ENCODE measurements around the gene CAMKK1.
"Not testable (repeated sequence)": the region's sequence is repeated elsewhere in the genome, so short reads cannot be mapped to it uniquely, and the experiment has no call there.

The CAMKK1 gene

GRCh38 chr17:3860939-3861700 lies 31.7 kb downstream of the CAMKK1 start:
- DNase-seq, result no peak
- in situ Hi-C loops (cut with HindIII; ENCODE audit: low pct_ligation_motif_present, low pct_unique_long_range_greater_than_20kb, low sequenced_read_pairs), result no loop called here

- in situ Hi-C loops (cut with HindIII; ENCODE audit: low pct_ligation_motif_present, low pct_unique_long_range_greater_than_20kb, low sequenced_read_pairs), result no loop called here
- no peak for DNase-seq
Observed at GRCh38 chr17:3859940-3860339, 32.9 kb downstream of the CAMKK1 start.

- in situ Hi-C loops (cut with HindIII; ENCODE audit: low pct_ligation_motif_present, low pct_unique_long_range_greater_than_20kb, low sequenced_read_pairs), result no loop called here
- DNase-seq, result no peak
Observed at GRCh38 chr17:3857261-3858105, 35.4 kb downstream of the CAMKK1 start.

DNA sequence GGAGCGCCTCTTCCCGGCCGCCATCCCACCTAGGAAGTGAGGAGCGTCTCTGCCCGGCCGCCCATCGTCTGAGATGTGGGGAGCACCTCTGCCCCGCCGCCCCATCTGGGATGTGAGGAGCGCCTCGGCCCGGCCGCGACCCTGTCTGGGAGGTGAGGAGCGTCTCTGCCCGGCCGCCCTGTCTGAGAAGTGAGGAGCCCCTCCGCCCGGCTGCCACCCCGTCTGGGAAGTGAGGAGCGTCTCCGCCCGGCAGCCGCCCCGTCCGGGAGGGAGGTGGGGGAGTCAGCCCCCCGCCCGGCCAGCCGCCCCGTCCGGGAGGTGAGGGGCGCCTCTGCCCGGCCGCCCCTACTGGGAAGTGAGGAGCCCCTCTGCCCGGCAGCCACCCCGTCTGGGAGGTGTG lies 38.6 kb downstream of the CAMKK1 start:
- in situ Hi-C loops (cut with HindIII; ENCODE audit: low pct_ligation_motif_present, low pct_unique_long_range_greater_than_20kb, low sequenced_read_pairs); DNase-seq: not testable (repeated sequence)

- DNase-seq, result no peak
- in situ Hi-C loops (cut with HindIII; ENCODE audit: low pct_ligation_motif_present, low pct_unique_long_range_greater_than_20kb, low sequenced_read_pairs), result no loop called here
Observed at GRCh38 chr17:3852561-3852960, 40.3 kb downstream of the CAMKK1 start.

GRCh38 chr17:3851461-3852100 lies 41.3 kb downstream of the CAMKK1 start:
- DNase-seq, result no peak

GRCh38 chr17:3848229-3848835 lies 44.5 kb downstream of the CAMKK1 start:
- DNase-seq, result no peak
- in situ Hi-C loops (cut with HindIII; ENCODE audit: low pct_ligation_motif_present, low pct_unique_long_range_greater_than_20kb, low sequenced_read_pairs), result no loop called here

More at GRCh38 chr17:3851461-3852100, 41.3 kb downstream of the CAMKK1 start:
- in situ Hi-C loops (cut with HindIII; ENCODE audit: low pct_ligation_motif_present, low pct_unique_long_range_greater_than_20kb, low sequenced_read_pairs), result no loop called here

GRCh38 chr17:3847165-3847670 lies 45.6 kb downstream of the CAMKK1 start:
- no peak for DNase-seq
- in situ Hi-C loops (cut with HindIII; ENCODE audit: low pct_ligation_motif_present, low pct_unique_long_range_greater_than_20kb, low sequenced_read_pairs), result no loop called here

DNA sequence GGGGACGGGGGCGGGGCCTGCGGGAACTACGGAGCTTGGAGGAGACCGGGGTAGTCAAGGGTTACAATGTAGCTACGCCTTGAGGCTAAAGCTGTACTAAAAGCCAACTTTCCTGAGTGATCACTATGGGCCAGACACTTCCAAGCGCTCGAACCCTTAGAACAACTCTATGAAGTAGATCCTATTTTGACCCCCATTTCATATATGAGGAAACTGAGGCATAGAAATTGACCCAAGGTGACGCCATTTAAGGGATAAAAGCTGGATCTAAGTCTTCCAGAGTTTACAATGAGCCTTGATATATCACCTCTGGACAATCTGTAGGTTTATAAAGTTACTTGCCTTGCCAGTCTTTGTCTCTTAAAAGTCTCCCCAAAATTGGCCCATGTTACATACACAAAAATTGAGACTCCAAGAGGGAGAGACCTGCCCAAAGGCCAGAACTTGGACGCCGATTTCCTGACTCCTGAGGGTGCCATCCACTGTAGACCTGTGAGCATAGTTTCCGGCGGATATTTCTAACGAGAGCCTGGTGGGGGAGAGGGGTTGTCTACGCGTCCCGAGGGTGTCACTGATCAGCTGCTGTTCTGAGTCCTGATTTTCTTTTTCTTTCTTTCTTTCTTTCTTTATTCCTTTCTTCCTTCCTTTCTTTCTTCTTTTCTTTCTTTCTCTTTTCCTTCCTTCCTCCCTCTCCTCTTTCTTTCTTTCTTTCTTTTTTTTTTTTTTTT lies 46.3 kb downstream of the CAMKK1 start:
- in situ Hi-C loops (cut with HindIII; ENCODE audit: low pct_ligation_motif_present, low pct_unique_long_range_greater_than_20kb, low sequenced_read_pairs), result no loop called here
- no peak for DNase-seq

DNA sequence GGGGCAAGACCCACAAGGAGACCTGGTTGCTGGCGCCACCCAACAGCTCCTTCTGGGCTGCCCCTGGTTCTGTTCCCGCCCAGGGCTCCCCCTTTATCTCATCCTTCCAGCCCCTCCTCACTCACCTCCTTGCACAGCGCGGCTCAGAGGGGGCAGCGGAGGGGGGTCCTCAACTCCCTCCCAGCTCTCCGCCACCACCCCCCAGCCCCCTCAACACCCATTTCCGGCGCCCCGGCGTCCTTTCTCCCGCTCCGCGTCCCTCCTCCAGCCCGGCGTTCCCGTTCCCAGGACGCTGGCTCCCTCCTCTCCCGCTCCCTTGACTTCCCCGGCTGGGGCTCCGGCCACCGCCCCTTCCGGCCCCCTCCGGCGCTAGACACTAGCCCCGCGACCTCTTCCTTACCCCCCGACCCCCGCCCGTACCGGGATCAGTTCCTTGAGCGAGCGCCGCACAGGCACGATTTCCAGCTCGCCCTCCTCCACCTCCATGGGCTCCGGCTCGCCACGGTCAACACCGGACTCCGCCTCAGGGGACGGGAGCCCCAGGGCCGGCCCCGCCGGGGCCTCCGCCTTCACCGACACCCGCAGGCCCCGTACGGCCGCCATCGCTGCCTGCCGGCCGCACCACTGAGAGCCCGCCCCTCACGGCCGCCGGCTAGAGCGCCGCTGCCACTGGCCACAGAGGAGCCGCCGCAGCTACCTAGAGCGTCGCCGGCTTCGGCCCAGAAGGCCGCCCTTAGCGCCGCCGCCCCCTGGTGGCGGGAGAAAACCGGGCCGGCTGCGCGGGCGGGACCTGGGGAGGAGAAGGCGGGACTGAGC lies 47.0 kb downstream of the CAMKK1 start, which contains the start of gene NCBP3:
TSS of gene NCBP3 (minus strand) at position 626 of the 816 bp plus-strand sequence. CDS start at position 603, 23 bp downstream.
- in situ Hi-C loops (cut with HindIII; ENCODE audit: low pct_ligation_motif_present, low pct_unique_long_range_greater_than_20kb, low sequenced_read_pairs), result no loop called here

GRCh38 chr17:3845291-3845620 lies 47.6 kb downstream of the CAMKK1 start:
- no peak for DNase-seq
- in situ Hi-C loops (cut with HindIII; ENCODE audit: low pct_ligation_motif_present, low pct_unique_long_range_greater_than_20kb, low sequenced_read_pairs), result no loop called here

More for the DNA sequence above, 47.0 kb downstream of the CAMKK1 start, which contains the start of gene NCBP3:
- peak; percentile 96 for DNase-seq

DNA sequence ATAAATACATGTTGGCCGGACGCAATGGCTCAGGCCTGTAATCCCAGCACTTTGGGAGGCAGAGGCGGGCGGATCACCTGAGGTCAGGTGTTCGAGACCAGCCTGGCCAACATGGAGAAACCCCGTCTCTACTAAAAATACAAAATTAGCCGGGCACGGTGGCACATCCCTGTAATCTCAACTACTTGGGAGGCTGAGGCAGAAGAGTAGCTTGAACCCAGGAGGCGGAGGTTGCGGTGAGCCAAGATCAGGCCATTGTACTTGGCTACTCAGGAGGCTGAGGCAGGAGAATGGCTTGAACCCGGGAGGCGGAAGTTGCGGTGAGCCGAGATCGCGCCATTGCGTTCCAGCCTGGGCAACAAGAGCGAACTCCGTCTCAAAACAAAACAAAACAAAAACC lies 48.3 kb downstream of the CAMKK1 start:
- in situ Hi-C loops (cut with HindIII; ENCODE audit: low pct_ligation_motif_present, low pct_unique_long_range_greater_than_20kb, low sequenced_read_pairs); DNase-seq: not testable (repeated sequence)

- in situ Hi-C loops (cut with HindIII; ENCODE audit: low pct_ligation_motif_present, low pct_unique_long_range_greater_than_20kb, low sequenced_read_pairs), result no loop called here
- peak; percentile 65 for DNase-seq
Observed at GRCh38 chr17:3843935-3844516, 48.8 kb downstream of the CAMKK1 start.

GRCh38 chr17:3838206-3838605 lies 54.6 kb downstream of the CAMKK1 start:
- DNase-seq, result no peak
- in situ Hi-C loops (cut with HindIII; ENCODE audit: low pct_ligation_motif_present, low pct_unique_long_range_greater_than_20kb, low sequenced_read_pairs), result no loop called here

- no peak for DNase-seq
- in situ Hi-C loops (cut with HindIII; ENCODE audit: low pct_ligation_motif_present, low pct_unique_long_range_greater_than_20kb, low sequenced_read_pairs), result no loop called here
Observed at GRCh38 chr17:3836551-3836950, 56.3 kb downstream of the CAMKK1 start.

DNA sequence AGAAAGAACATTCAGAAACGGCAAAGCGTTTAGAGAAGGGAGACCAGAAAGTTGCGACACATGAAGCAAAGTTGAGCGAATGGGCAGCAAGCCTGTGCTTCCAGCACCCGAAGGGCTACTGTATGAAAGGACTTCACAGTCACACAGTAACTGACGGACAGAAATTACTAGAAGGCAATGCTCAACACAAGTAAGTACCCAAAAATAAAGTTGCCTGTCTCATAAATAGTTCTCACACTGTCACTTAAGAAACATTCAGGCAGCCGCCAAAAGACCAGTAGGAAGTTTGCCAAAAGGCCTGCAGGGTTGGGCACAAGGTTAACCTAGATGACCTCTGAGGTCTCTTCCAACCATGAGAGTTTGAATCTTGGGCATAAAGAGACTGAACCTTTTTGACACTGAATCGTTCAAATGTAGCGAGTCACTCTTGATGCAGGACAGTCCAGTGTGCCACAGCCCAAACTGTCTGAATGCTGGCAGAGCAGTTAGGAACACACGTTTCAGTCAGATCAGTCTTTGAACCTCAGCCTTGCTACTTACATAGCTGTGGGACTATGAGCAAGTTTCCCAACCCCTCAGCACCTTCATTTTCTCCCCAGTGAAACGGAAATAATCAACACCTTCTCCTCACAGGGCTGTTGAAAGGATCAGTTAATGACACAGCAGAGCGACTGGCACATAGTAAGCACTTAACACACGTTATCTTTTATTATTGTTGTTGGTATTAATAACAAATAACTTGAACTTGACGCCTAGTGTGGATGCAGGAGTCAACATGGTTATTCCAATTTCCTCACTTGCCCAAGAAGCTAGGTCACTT lies 57.2 kb downstream of the CAMKK1 start:
- peak; percentile 44 for DNase-seq
- in situ Hi-C loops (cut with HindIII; ENCODE audit: low pct_ligation_motif_present, low pct_unique_long_range_greater_than_20kb, low sequenced_read_pairs), result no loop called here
